GM21515 (cell line): ENCODE data around the gene CHRNA4.
"Not testable (repeated sequence)": the region's sequence is repeated elsewhere in the genome, so short reads cannot be mapped to it uniquely, and the experiment has no call there.

ENCODE experiments used
- ATAC-seq: cut with Tn5 transposase; IDR thresholded peaks from one replicate; pipeline ENCODE4 v1.9.1; 2021; ENCODE audit not compliant: unreplicated experiment

CHRNA4 gene

DNA sequence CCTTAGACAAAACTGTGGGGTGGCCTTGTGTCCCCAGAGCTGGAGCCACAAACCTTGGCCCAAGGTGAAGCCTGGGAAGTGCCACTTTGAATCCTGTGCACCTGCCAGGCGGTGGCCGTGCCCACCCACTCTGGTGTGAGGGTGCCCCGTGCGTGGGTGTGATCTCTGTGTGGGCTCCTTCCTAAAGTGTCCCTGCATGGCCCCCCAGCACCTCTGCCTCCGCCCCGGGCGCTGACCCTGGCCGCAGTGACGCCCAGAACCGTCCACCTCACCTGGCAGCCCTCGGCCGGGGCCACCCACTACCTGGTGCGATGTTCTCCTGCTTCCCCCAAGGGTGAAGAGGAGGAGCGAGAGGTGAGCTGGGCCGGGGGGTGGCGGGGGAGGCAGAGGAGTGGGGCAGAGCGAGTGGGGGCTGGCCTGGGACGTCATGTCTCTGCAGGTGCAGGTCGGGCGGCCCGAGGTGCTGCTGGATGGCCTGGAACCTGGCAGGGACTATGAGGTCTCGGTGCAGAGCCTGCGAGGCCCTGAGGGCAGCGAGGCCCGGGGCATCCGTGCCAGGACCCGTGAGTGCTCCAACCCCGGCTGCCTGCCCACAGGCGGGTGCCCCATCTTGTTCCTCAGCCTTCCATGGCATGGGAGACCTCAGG, 49.8 kb downstream of the CHRNA4 start:
- no peak for ATAC-seq

DNA sequence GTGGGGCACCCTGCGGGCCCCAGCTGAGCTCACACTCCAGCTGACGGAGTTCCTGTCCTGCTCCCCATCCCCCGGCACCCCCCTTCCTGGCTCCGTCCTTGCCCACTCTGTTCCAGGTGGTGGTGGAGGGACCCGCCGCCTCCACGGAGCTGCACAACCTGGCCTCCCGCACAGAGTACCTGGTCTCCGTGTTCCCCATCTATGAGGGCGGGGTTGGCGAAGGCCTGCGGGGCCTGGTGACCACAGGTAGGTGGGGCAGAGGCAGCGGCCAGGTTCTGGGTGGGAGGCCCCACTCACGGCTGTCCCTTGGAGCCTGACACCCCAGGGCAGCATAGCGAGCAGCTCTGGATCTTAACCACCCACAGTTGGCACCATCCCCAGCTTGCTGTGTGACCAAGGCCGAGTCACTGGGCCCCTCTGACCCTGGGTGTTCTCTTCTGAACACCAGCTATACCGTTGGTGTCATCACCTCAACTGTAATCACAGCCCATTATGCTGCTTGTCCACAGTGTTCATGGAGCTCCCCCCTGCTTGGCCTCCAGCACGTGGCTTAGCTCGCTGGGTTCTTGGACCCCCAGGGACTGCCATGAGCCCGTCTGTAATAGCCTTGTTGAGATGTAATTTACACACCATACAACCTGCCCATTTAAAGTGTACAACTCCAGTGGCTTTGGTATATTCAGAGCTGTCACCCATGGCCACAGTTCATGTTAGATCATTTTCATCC, 50.7 kb downstream of the CHRNA4 start:
- ATAC-seq = no peak

DNA sequence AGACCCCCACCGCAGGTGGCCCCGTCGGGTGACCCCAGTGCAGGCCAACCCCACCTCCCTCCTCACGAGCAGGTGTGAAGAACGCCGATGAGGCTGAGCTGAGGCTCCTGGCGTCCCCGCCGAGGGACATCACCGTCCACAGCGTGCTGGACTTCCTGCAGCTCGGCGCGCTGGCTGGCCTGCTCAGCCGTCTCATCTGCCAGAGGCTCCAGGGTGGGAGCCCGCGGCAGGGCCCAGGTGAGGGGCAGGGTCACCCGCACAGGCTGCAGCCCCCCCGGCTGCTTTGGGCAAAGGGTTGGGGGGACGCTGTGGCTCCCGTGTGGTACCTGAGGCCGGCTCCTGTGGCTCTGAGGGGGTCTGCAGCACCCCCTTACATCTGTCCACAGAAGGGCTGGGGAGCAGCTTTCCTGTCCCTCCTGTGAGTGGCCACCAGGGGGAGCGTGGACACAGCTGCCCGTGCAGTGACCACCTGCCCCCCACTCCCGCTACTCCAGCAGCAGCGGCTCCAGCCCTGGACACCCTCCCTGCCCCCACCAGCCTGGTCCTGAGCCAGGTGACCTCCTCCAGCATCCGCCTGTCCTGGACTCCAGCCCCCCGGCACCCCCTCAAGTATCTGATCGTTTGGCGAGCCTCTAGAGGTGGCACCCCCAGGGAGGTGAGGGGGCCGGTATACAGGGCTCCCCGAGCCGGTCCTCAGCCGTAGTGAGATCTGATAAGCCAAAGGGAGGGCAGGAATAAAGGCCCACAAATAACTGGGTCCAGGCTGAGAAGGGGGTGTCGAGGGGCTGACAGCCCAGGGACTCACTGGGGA, 51.7 kb downstream of the CHRNA4 start:
- no peak for ATAC-seq

DNA sequence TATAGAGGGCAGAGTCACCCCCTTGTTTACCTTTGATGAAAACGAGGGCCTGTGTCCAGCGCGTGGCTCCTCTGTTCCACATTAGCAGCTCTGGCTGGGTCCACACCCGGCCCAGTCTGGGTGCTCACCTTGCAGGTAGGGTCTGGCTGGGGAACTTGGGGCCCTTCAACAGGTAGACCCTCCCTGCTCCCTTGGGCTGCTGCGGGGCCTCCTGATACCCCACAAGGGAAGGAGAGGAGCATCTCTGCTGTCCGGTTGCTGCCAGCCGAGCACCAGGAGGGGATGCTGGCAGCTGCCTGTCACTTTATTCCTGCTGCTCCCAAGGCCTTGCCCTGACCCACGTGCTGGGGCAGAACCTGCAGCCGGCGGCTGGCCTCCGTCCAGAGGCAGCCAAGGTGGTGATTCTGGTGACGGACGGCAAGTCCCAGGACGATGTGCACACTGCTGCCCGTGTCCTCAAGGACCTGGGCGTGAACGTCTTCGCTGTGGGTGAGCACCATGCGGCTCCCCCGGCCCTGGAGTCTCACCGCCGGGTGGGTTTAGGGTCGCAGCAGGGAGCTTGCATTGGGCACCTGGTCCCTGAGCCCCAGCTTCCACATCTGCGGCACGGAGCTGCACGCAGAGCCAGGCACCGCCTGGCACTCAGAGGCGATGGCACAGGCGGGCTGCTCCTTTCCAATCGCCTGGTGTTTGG, 52.8 kb downstream of the CHRNA4 start:
- ATAC-seq = no peak

DNA sequence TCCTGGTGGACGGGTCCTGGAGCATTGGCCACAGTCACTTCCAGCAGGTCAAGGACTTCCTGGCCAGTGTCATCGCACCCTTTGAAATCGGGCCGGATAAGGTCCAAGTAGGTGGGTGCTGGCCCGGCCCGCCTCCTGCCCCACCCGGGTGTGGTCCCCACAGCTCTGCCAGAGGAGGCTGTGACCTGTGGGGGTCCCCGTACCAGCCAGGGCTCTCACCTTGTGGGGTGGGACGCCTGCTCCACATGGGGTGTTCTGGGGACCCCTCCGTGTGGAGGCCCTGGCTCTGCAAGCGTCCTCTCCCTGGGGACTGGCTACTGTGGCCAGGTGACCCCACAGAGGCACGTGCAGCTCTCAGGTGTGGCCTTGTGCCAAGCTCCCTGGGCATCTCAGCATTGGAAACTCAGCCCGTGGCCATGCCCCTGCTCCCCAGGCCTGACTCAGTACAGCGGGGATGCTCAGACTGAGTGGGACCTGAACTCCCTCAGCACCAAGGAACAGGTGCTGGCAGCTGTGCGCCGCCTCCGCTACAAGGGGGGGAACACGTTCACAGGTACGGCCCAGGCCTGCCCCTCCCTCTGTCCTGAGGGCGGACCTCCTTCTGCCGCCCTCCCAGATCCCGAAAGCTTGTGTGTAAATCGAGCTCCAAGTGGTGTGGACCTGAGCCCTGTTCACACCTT, 53.5 kb downstream of the CHRNA4 start:
- no peak for ATAC-seq

DNA sequence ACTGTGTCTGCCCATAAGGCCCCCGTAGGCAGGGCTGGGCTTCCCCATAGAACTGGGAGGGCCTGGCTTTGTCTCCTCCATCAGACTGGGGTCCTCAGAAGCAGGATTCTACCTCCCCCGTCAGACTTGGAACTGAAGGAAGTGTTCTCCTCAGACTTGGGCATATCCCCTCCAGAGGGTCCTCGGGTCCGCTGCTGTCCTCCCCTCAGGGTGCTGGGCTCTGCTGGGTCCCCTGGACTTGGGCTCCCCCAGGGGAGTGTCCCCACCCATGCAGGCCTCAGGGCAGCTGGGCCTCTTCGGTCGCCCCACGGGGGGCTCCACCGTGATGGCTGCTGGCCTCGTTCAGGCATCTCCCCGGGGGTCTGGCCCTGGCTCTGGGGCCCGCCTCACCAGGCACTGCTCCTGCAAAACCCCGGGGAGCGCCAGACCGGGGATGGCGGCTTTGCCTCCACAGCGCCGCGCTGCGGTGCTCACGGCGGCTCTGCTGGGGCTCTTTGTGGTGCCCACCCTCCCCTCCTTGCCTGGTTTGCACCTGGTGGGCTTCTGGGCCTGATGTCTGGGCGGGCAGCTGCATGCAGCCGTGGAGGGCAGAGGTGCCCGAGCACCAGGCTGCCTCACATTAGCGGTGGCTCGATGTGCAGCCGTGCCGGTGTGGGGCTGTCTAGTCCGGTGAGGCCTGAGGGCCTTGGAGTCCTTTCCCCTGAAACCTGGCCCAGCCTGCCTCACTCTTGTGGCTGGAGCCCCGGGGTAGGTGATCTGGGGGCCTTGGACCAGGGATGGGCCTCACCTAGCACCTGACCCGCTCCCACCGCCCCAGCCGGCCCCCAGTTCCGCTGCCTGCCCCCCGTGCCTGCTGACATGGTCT, 54.2 kb downstream of the CHRNA4 start:
- no peak for ATAC-seq

DNA sequence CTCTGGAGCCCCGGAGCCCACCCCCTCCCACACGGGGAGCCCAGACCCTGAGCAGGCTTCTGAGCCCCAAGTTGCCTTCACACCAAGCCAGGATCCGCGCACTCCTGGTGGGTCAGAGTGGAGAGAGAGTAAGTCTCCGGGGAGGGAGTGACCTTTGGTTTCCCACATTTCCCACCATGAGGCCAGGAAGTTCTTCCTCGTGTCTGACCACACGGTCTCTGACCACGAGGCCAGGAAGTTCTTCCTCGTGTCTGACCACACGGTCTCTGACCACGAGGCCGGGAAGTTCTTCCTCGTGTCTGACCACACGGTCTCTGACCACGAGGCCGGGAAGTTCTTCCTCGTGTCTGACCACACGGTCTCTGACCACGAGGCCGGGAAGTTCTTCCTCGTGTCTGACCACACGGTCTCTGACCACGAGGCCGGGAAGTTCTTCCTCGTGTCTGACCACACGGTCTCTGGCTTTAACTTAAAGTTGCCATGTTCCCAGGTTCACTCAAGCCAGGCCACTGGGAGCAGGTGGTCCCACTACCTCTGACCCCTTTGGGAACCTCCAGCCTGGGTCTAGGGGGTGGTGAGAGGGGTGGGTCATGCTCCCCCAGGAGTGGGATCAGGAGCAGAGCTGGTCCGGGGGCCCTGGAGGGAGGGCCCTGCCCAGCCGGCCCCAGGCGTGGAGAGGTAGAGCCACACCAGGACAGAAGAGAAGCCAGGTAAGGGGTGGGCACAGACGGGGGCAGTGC, 55.0 kb downstream of the CHRNA4 start:
- not testable (repeated sequence) for ATAC-seq

DNA sequence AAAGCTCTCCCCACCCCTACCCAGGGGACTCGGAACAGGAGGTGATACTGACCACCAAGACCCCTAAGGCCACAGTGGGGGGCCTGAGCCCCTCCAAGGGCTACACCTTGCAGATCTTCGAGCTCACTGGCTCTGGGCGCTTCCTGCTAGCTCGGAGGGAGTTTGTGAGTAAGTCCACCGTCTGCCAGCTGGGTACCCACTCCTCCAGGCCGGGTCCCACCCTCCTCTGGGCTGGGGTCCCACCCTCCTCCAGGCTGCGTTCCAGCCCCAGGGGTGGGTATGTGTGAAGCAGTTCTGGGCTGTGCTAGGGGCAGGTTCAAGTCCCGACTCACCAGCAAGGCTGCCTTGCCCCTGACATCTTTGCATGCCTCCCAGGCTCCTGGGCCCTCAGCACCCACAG, 55.8 kb downstream of the CHRNA4 start:
- no peak for ATAC-seq

DNA sequence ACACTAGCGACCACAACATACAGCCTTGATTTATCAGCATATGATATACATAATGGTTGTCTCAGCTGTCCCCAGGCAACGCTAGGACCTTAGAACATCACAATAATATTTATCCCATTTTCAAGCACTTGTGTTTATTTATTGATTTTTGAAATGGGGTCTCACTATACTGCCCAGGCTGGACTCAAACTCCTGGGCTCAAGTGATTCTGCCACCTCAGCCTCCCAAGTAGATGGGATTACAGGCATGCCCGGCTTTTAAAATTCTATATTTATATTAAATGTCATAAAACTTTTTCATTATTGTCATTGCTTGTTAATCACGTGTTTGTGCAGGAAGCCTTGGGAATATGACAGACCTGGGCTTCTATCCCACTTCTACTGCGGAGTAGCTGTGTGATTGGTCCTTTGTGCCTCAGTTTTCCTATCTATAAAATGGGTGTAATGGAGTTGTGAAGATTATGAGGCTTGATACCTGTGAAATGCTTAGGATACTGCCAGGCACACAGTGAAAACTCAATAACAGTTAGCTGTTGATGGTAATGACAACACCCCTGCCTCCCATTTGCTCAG, 58.0 kb downstream of the CHRNA4 start:
- no peak for ATAC-seq

DNA sequence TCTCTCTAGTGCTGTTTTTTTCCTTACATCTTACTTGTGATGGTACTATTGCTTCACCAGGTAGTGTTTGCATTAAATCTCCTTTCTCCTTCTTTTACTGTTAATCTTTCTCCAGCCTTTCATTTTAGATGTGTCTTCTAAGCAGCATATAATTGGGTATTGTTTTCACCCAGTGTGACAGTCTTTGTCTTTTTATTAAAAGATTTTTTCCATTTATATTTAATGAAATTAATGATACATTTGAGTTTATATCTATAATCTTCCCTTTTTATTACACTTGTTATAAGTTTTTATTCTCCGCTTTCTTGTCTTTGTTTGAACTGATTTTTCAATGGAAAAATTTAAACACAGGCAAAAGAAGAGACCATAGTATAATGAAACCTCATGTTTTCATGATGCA, 59.5 kb downstream of the CHRNA4 start:
- no peak for ATAC-seq

DNA sequence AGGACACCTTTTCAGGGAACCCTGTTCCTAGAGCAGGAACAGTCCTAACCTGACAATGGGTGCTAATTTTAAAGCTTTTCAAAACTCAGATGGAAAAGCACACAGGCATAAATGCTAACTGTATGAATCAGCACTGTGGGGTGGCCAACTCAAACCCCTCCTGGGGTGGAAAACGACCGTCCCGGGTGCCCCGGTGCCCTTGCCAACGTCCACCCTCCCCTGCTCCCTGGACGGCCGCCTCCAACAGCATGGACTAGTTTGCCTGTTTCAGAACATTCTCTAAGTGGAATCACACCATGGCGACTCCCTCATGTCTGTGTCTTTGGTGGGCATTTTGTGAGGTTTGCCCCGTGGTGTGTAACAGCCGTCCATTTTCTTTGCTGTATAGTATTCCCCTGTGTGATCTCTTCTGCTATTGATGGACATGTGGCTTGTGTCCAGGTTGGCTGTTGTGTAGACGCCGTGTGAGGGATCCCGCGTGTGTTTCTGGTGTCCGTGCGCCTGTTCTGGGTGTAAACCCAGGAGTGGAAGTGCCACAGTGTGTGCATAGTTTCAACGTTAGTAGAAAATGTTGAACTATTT, 62.3 kb downstream of the CHRNA4 start:
- ATAC-seq = no peak

DNA sequence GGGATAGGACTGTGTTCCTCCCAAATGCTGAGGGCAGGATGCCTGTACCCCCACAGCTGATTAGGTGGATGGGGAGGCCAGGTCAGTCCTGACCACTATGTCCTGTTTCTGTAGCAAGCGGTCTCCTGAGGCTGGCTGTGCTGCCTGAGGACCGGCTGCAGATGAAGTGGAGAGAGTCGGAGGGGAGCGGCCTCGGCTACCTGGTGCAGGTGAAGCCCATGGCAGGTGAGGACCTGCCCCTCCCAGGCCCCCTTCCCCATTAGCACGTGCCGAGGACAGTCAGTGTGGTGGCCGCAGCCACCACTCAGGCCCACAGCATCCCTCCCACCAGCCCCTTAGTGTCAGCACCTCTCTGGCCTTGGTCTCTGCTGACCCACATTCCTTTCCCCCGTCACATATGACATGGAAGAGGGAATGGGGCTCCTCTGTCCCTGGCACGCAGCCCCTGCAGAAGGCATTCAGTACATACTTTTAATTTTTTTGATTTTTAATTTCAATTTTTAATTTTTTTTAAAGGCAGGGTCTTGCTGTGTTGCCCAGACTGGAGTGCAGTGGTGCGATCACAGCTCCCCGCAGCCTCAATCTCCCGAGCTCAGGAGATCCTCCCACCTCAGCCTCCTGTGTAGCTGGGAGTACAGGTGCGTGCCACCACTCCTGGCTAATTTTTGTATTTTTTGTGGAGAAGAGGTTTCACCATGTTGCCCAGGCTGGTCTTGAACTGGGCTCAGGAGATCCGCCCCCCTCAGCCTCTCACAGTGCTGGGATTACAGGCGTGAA, 63.2 kb downstream of the CHRNA4 start:
- ATAC-seq = no peak

DNA sequence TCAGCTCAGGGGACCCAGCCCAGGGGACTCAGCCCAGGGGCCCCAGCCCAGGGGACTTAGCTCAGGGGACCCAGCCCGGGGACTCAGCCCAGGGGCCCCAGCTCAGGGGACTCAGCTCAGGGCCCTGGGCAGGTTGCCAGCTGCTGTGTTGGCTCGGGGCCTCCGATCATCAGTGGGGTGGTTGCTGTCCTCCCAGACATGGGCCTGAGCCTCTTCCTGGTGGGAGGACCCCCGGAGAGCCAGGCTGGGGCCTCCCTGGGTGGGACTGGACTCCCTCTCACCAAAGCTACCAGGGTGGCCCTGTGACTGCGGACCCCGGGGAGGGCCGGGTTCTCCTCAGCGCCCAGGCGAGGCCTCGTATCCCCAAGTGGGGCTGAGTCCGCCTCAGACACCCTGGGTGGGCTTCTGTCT, 63.8 kb downstream of the CHRNA4 start:
- ATAC-seq = no peak

DNA sequence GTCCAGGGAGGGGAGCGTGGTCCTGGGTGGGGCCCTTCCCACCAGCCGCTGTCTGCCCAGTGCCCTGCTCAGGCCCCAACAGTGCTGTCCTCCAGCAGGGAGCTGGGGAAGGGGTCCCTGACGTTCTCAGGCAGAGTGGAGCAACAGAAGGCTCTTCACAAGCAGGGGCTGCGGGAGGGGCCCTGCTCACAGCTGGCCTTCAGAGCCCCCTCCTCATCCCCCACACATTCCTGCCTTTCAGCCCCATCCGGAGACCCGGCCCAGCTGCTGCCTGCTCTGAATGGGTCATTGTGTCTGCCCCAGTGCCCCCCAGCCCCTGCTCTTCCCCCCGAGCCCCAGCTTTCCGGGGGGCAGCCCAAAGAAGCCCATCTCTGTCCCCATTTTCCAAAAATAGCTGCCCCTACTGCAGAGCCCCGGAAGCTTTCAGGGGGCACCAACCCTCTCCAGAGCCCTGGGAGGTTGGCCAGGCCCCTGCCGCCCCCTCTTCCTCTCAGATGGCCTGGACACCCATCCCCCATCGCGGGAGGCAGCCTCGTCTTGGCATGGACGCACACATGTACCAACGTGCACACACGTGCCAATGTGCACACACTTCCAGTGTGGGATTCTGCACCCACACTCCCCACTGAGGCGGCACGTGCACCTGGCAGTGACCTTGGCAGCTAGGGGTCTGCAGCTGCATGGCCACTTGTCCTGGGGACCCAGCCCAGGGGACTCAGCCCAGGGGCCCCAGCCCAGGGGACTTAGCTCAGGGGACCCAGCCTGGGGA, 64.4 kb downstream of the CHRNA4 start:
- ATAC-seq = no peak

DNA sequence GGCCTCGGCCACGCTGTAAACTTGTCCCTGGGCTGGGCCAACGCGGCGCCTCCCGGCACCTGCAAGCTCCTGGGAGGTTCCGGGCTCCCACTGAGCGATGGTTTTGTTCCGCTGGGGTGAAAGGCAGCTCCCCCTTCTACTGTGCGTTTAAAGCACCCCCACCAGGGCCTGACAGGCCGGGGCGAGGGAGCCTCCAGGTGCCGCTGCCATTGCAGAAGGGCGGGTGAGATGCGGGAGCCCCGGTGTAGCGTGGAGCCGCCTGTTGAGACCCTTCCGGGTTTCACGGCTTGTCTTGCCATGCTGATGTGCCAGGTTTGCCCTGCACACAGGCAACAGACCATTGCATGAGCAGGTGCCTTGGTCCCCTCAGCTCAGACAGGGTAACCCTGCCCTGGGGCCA, 65.3 kb downstream of the CHRNA4 start:
- no peak for ATAC-seq

DNA sequence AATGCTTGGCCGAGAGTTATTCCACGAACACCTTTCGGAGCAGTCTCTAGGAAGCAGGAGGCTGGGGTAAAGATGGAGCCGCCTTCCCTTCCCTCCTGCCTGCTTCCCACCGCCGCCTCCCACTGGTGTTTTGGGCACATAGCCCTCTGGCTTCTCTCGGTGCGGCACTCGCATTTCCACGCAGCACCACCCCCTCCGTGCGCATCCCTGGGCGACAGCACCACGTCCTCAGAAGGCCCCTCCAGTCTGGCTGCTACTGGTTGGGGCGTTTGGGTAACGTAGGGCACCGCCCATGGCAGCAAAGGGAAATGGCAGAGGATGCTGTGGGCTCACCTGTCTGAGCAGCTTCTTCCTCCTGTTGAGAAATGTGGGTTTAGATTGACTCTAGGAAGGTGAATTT, 65.7 kb downstream of the CHRNA4 start:
- no peak for ATAC-seq

DNA sequence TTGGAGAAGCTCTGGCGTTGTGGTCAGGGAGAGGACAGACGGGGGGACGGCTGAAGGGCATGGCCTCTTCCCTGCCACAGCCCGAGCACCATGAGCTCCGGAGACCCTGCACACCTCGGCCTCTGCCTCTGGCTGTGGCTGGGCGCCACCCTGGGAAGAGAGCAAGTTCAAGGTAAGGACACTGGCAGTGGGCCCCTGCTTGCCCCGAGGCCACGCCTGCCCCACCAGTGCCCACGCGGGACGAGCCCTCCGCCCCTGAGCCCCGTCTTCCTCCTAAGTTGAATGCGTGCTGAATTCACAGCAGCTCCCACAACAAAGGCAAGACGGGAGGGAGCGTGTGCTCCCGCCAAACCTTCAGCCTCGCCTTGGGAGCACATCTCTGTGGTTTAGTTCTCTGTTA, 66.1 kb downstream of the CHRNA4 start:
- no peak for ATAC-seq
